HG03457 (cell line): ENCODE measurements around the gene DRICH1.
"Not testable (repeated sequence)": the region's sequence is repeated elsewhere in the genome, so short reads cannot be mapped to it uniquely, and the experiment has no call there.

Experiments used
- ATAC-seq: cut with Tn5 transposase; IDR thresholded peaks from one replicate; pipeline ENCODE4 v1.9.1; 2021; ENCODE audit warnings: moderate number of reproducible peaks; ENCODE audit not compliant: unreplicated experiment

DRICH1 gene

GRCh38 chr22:23632178-23632577 is at the start of gene DRICH1:
TSS of gene DRICH1 (minus strand) at chr22:23632321. CDS start at chr22:23632023, 298 bp downstream.
- ATAC-seq, result no peak

- ATAC-seq, result no peak
Observed at GRCh38 chr22:23681026-23681809, 49.1 kb upstream of the DRICH1 start.

- no peak for ATAC-seq
Observed at GRCh38 chr22:23678133-23678532, 46.0 kb upstream of the DRICH1 start.

GRCh38 chr22:23677701-23677995 is 45.5 kb upstream of the DRICH1 start:
- ATAC-seq, result no peak

GRCh38 chr22:23676841-23677700 is 45.0 kb upstream of the DRICH1 start:
- ATAC-seq, result not testable (repeated sequence)

GRCh38 chr22:23675502-23676415 is 43.6 kb upstream of the DRICH1 start:
- no peak for ATAC-seq

GRCh38 chr22:23674886-23675501 is 42.9 kb upstream of the DRICH1 start:
- not testable (repeated sequence) for ATAC-seq

- no peak for ATAC-seq
Observed at GRCh38 chr22:23673826-23674690, 41.9 kb upstream of the DRICH1 start.

GRCh38 chr22:23673050-23673620 is 41.0 kb upstream of the DRICH1 start:
- no peak for ATAC-seq

GRCh38 chr22:23672307-23673049 is 40.4 kb upstream of the DRICH1 start:
- not testable (repeated sequence) for ATAC-seq

GRCh38 chr22:23671387-23671786 is 39.3 kb upstream of the DRICH1 start:
- ATAC-seq, result not testable (repeated sequence)

- no peak for ATAC-seq
Observed at GRCh38 chr22:23670378-23671295, 38.5 kb upstream of the DRICH1 start.

GRCh38 chr22:23660381-23660780 is 28.3 kb upstream of the DRICH1 start:
- ATAC-seq, result not testable (repeated sequence)

- no peak for ATAC-seq
Observed at GRCh38 chr22:23657727-23658126, 25.6 kb upstream of the DRICH1 start.

GRCh38 chr22:23655891-23656475 is 23.9 kb upstream of the DRICH1 start:
- no peak for ATAC-seq

- ATAC-seq, result no peak
Observed at GRCh38 chr22:23652711-23653110, 20.6 kb upstream of the DRICH1 start.

- no peak for ATAC-seq
Observed at GRCh38 chr22:23652286-23652685, 20.2 kb upstream of the DRICH1 start.
